IPS-18a (cell line): Measurements from ENCODE around the gene BTBD2.
"Not testable (repeated sequence)": the region's sequence is repeated elsewhere in the genome, so short reads cannot be mapped to it uniquely, and the experiment has no call there.

ENCODE experiments used
- H3K27ac ChIP-seq: one replicate; pipeline ENCODE4 v1.5.1; 2013; ENCODE audit warnings: low read length
- H3K27me3 ChIP-seq: one replicate; pipeline ENCODE4 v1.6.1; 2013; ENCODE audit warnings: mild to moderate bottlenecking, low read length; ENCODE audit not compliant: control insufficient read depth, insufficient read depth
- H3K36me3 ChIP-seq: one replicate; pipeline ENCODE4 v1.6.1; 2013; ENCODE audit warnings: low read depth, low read length; ENCODE audit not compliant: control insufficient read depth
- H3K4me1 ChIP-seq: one replicate; pipeline ENCODE4 v1.6.1; 2013; ENCODE audit warnings: low read depth, low read length; ENCODE audit not compliant: control insufficient read depth
- H3K4me3 ChIP-seq: one replicate; pipeline ENCODE4 v1.5.1; 2013; ENCODE audit warnings: low read length
- H3K9ac ChIP-seq: one replicate; pipeline ENCODE4 v1.6.1; 2013; ENCODE audit warnings: mild to moderate bottlenecking, low read length, moderate library complexity
- H3K9me3 ChIP-seq: one replicate; pipeline ENCODE4 v1.6.1; 2013; ENCODE audit warnings: low read depth, low read length; ENCODE audit not compliant: control insufficient read depth

The BTBD2 gene

DNA sequence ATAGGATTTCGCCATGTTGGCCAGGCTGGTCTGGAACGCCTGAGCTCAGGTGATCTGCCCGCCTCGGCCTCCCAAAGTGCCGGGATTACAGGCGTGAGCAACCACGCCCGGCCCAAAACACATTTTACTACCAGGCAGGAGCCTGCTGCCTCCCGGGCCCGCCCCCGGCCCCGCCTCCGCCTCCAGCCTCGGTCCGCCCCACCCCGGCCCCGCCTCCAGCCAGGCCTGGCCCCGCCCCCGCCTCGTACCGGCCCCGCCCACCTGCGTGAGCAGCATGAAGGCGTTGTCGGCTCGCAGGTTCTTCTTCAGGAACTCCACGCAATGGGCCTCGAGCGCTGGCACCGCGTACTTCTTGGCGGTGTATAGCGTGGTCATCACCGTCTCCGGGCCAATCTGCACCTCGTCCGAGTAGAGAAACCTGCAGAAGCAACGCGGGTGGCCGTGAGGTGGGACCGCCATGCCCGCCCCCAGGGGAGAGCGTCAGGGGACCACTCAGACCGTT lies 22.7 kb downstream of the BTBD2 start:
- no peaks in the 10 kb centered on the region for H3K9me3 ChIP-seq
- no peak overlapping the region for H3K9ac ChIP-seq
- no peaks in the 10 kb centered on the region for H3K4me1 ChIP-seq
- no peak overlapping the region for H3K27ac ChIP-seq
- no peak overlapping the region for H3K4me3 ChIP-seq
- no peaks in the 10 kb centered on the region for H3K27me3 ChIP-seq
- peaks cover 25% of the 10 kb centered on the region for H3K36me3 ChIP-seq

DNA sequence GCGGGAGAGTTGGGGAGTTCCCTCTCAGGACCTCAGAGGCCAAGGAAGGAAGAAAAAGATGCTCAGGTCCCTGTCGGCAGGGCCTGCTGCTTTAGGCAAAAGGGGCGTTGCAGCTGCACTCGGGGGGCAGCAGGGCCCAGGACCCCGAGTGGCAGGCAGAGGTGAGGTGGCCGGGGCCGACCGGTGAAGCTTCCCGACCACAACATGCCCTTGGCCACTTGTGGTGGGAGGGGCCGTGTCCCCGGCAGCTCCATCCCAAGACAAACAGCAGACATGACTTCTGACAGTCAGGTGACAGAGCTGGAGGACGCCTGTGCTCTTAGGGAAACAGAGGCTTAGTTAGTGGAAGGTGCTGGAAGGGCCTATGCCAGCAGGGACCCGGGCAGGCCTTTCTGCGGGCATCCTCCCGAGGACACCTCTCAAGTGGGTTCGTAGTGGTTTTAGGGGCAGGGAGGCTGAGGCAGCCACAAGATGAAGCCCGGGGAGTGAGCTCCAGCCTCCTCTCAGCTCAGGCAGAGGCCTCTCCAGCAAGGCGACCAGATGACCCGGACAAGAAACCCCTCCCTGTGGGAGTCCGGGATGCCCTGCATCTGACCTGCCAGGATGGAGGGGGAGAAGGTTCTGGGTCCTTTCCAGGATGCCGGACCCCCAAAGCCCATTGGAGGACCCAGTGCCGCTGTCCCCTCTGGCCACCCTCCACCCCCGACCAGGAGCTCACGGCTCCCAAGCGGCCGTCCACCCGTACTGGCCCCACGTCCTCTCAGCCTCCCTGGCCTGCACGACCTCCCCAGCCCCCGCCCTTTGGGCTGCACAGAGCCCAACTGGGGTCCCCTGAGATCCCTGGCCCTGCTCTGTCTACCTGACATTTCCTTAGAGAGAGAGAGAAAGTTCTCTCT lies 24.2 kb downstream of the BTBD2 start:
- H3K9ac ChIP-seq: no peak overlapping the region
- no peak overlapping the region for H3K4me3 ChIP-seq
- no peaks in the 10 kb centered on the region for H3K27me3 ChIP-seq
- no peaks in the 10 kb centered on the region for H3K4me1 ChIP-seq
- peaks cover 29% of the 10 kb centered on the region for H3K36me3 ChIP-seq
- no peaks in the 10 kb centered on the region for H3K9me3 ChIP-seq
- H3K27ac ChIP-seq: no peak overlapping the region

DNA sequence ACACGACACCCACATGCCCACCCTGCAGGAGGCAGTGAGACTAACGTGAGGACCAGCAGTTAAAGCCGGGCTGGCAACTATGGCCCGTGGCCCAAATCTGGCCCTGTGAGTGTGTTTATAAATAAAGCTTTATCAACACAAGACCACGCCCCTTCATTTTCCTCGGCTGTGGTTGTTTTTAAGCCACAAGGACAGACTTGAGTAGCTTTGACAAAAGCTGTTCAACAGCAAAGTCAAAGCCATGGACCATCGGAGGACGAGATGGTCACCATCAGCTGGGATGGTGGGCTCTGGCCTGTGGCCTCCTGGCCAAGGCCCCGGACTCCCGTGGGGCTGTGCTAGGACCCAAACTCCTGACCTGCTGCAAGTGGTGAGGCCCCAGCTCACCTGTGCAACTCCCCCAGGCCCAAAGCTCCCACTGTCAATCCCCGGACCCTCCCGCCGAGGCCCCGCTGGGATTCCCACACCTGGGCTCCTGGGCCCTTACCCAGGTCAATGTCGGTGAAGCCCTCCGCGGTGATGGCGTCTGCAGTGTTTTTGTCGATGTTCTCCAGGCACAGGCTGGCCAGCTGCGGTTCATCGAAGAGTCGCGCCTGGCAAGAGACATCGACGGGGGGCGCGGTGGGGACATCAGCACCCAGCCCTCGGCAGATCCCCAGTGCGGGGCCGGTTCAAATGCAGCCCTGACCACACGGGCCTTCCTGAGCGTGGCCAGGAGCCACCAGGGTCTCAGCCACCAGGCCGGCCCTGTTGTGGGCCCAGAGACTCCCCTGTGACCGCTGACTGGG lies 25.1 kb downstream of the BTBD2 start:
- no peaks in the 10 kb centered on the region for H3K9me3 ChIP-seq
- peaks cover 29% of the 10 kb centered on the region for H3K36me3 ChIP-seq
- H3K27me3 ChIP-seq: no peaks in the 10 kb centered on the region
- H3K9ac ChIP-seq: no peak overlapping the region
- no peak overlapping the region for H3K27ac ChIP-seq
- no peak overlapping the region for H3K4me3 ChIP-seq
- H3K4me1 ChIP-seq: no peaks in the 10 kb centered on the region

DNA sequence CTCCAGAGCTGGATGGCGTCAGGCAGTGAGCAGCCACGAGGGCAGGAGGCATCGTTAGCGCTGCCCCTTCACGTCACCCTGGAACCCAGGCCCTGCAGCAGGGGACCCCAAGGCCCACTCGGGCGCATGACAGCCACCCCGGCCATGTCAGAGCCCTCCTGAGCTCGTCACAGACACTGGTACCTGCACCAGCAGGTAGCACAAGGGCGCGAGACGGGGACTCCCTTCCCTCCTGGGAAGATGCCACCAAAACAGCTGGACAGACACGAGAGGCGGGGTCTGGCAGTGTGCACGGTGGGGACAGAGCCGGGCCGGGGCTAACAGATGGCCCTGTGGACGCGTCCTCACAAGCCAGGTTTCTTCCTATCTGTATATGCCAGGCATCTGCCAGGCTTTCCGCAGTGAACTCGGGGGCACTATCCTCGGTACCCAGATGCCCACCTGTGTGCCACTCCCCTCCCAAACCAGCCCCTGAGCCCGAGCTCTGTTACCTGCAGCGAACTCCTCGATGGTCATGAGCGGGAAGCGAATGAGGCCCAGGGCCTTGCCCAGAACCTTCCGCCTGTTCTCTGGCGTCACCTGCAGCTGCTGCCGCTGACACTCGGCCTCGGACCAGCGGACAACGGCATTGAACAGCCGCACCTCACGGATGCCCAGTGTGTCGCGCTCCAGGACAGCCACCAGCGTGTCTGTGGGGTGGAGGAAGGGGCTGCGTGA lies 25.8 kb downstream of the BTBD2 start:
- Histone ChIP-seq H3K9ac (no peak overlapping the region), H3K4me1 (no peaks in the 10 kb centered on the region), H3K27ac (no peak overlapping the region), H3K36me3 (peaks cover 34% of the 10 kb centered on the region), H3K9me3 (no peaks in the 10 kb centered on the region), H3K27me3 (no peaks in the 10 kb centered on the region), H3K4me3 (no peak overlapping the region)

DNA sequence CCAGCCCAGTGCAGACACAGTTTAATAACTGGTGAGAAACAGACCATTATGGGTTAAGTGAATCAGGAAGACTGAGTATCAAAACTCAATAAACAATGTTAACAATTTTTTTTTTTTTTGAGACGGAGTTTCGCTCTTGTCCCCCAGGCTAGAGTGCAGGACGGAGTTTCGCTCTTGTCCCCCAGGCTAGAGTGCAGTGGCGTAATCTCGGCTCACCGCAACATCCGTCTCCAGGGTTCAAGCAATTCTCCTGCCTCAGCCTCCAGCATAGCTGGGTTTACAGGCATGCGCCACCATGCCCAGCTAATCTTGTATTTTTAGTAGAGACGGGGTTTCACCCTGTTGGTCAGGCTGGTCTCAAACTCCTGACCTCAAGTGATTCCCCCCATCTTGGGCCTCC lies 27.1 kb downstream of the BTBD2 start:
- not testable (repeated sequence) for H3K27ac ChIP-seq, H3K27me3 ChIP-seq, H3K4me1 ChIP-seq, H3K9ac ChIP-seq, H3K4me3 ChIP-seq, H3K9me3 ChIP-seq
- H3K36me3 ChIP-seq: peaks cover 36% of the 10 kb centered on the region

DNA sequence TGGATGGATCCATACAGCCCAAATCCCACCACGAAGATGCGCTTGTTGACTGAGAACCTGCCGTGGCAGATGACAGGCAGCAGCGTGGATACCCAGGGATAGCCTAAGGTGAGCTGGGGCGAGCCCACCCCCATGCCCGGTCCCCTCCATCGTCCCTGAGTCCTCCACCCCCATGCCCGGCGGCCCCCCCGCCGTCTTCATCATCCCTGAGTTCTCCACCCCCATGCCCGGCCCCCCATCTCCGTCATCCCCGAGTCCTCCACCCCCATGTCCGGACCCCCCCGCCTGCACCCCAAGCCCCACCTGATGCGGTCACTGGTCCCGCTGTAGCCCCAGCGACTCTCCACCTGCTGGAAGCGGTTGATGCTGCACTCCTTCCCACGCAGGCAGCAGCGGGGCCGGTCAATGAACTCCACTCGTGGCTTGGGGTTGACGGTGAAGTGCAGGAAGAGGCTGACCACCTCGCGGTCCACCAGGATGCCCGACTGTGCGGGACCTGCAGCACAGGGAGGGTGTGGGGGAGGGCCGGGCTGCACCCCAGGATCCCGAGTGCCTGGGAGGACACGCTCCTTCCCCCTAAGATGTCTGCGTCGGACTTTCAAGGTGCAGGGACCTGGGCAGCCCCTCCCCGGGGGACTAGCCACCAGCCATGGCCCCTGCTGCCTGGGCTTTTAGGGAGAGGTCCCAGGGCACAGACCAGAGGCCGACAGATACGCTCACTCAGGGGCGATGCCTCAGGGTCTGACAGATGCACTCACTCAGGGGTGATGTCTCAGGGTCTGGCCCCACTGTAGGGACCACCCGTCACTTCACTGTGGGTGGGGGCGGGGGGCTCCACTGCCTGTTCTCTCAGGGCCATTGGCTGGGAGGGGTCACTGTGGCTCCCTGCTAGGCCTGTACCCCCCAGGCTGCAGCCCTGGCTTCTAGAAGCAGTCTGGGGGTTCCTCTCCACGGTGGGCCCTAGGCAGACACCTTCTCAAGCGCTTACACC lies 28.0 kb downstream of the BTBD2 start:
- no peaks in the 10 kb centered on the region for H3K4me1 ChIP-seq
- peaks cover 39% of the 10 kb centered on the region for H3K36me3 ChIP-seq
- no peaks in the 10 kb centered on the region for H3K9me3 ChIP-seq
- no peak overlapping the region for H3K27ac ChIP-seq
- no peaks in the 10 kb centered on the region for H3K27me3 ChIP-seq
- H3K9ac ChIP-seq: no peak overlapping the region
- H3K4me3 ChIP-seq: no peak overlapping the region

DNA sequence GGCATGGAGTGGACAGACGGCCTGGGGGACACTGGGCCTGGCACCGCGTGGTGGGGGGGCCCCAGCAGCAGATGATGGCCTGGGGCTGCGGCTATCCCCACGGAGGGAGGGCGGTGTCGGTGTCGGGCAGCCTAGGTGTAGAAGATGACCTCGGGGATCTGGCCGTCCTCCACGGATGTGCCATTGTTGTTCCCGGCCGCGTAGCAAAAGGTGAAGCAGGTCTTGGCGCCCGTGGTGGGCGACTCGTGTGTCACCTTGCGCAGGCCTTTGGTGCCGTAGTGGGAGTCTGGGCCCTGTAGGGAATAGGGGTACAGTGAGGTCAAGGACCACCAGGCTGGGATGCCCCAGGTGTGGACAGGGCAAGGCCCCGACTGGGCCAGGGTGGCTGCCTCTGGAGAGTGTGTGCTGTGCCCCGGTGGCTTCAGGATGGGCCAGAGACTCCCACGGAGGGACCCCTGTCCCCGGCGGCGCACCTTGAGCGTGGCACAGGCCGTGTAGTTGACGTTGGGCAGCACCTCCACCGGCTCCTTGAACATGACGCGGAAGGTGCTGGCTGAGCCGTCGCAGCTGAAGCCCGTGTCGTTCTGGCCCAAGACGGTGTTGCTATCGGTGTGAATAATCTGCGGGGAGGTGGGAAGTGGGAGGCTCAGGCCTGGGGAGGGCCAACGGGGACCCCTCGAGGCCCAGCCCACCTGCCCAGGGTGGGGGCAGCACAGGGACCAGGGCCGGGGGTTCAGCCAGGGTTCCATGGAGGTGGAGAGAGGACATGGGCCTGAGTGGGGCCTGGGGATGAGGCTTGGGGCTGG lies 29.0 kb downstream of the BTBD2 start:
- Histone ChIP-seq H3K9me3 (no peaks in the 10 kb centered on the region), H3K4me1 (no peaks in the 10 kb centered on the region), H3K27me3 (no peaks in the 10 kb centered on the region), H3K36me3 (peaks cover 44% of the 10 kb centered on the region), H3K4me3 (no peak overlapping the region), H3K9ac (no peak overlapping the region), H3K27ac (no peak overlapping the region)

DNA sequence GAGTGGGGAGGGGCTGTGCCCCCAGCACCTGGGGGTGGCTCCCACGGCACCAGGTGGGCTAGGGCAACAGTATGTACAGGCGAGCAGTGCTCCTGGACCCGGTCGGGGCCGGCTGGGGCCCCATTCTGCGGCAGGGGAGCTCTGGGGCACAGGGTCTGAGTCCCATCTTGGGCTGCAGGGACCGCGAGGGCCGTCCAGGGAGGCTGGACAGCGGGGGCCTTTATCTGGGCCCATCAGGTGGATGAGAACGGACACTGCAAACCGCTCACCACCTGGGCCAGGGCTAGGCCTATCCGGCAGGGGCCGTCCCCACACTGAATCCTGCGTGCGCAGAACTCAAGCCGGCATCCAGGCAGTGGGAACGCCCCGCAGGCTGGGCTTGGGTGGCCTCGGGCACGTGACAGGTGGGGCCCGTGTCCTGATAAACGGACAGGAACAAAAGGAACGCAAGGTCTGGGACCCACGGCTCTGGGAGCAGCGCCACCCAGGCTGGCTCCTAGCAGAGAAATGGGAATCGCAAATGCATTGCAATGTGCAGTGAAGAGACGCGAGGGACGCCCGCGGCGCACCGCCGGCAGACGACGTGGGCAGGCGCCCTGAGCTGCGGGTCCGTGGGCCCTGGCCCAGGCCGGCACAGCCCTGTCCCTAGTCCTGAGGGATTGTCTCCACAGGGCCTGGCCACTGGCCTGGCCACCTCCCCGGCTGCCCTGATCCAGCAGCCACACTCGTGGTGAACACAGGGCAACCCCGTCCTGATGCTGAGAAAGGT lies 29.7 kb downstream of the BTBD2 start:
- peaks cover 43% of the 10 kb centered on the region for H3K36me3 ChIP-seq

DNA sequence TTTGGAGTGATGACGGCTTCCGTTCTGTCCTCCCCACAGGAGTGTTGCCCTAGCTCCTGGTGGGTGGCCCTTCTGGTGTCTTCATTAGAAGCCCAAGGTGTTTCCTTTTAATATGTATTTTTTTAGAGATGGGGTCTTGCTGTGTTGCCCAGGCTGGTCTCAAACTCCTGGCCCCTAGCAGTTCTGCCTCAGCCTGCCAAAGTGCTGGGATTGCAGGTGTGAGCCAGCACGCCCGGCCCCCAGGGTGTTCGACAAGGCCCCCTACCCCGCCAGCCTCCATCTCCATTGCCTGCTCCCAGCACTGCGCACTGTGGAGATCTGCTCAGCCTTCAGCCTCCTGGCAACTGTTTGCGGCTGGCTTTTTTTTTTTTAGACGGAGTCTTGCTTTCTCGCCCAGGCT lies 31.2 kb downstream of the BTBD2 start:
- Histone ChIP-seq H3K9ac (no peak overlapping the region), H3K9me3 (no peaks in the 10 kb centered on the region), H3K36me3 (peaks cover 34% of the 10 kb centered on the region), H3K4me3 (no peak overlapping the region), H3K27ac (no peak overlapping the region), H3K4me1 (no peaks in the 10 kb centered on the region), H3K27me3 (no peaks in the 10 kb centered on the region)

More for the DNA sequence above, 29.7 kb downstream of the BTBD2 start:
- Histone ChIP-seq H3K4me3 (no peak overlapping the region), H3K9me3 (no peaks in the 10 kb centered on the region), H3K4me1 (no peaks in the 10 kb centered on the region), H3K27ac (no peak overlapping the region), H3K9ac (no peak overlapping the region), H3K27me3 (no peaks in the 10 kb centered on the region)
